SU-DHL-6 (cell line): ENCODE measurements around the gene AFF3.

Experiments
- H2AFZ ChIP-seq: fragments of 200-600 bp; sonication (generic); 2 replicates; pipeline ENCODE4 v1.6.1; 2014; ENCODE audit warnings: low read depth, mild to moderate bottlenecking, moderate library complexity, mixed read lengths, antibody characterized with exemption, low read length; ENCODE audit not compliant: severe bottlenecking
- H3F3A ChIP-seq: fragments of 200-600 bp; shearing (Covaris generic); 2 replicates; pipeline ENCODE4 v1.6.0; 2016; ENCODE audit warnings: antibody characterized with exemption, mild to moderate bottlenecking; ENCODE audit not compliant: insufficient read depth
- H3K27ac ChIP-seq: fragments of 200-600 bp; sonication (generic); 2 replicates; pipeline ENCODE4 v1.5.1; 2016; ENCODE audit warnings: low read depth, mild to moderate bottlenecking, low read length, moderate library complexity, mixed read lengths
- H3K27me3 ChIP-seq: fragments of 200-600 bp; sonication (generic), shearing (Covaris generic); 2 replicates; pipeline ENCODE4 v1.6.0; 2014; ENCODE audit warnings: mild to moderate bottlenecking, low read length
- H3K36me3 ChIP-seq: fragments of 200-600 bp; sonication (generic); 2 replicates; pipeline ENCODE4 v1.6.1; 2014; ENCODE audit warnings: mild to moderate bottlenecking, low read length, mixed read lengths
- H3K4me2 ChIP-seq: fragments of 300-600, 200-600 bp; shearing (Covaris generic), sonication (generic); 2 replicates; pipeline ENCODE4 v1.6.0; 2014; ENCODE audit warnings: low read length, low read depth, mild to moderate bottlenecking; ENCODE audit not compliant: poor library complexity, severe bottlenecking
- H3K4me3 ChIP-seq: fragments of 200-600 bp; sonication (generic); 2 replicates; pipeline ENCODE4 v1.5.1; 2014; ENCODE audit warnings: antibody characterized with exemption, low read length, mild to moderate bottlenecking, mixed read lengths; ENCODE audit not compliant: insufficient read depth, poor library complexity, severe bottlenecking
- H3K79me2 ChIP-seq: fragments of 200-600 bp; sonication (generic); 2 replicates; pipeline ENCODE4 v1.6.1; 2014; ENCODE audit warnings: mild to moderate bottlenecking, low read length, moderate library complexity; ENCODE audit not compliant: insufficient read depth
- H3K9ac ChIP-seq: fragments of 200-600 bp; sonication (generic); 2 replicates; pipeline ENCODE4 v1.7.0; 2014; ENCODE audit warnings: mild to moderate bottlenecking, low read length
- H3K9me2 ChIP-seq: fragments of 200-600 bp; sonication (generic); replicated peaks from 2 replicates; pipeline ENCODE4 v1.6.1; 2014; ENCODE audit warnings: low read length; ENCODE audit not compliant: insufficient read depth
- H3K9me3 ChIP-seq: fragments of 200-600 bp; sonication (generic); 2 replicates; pipeline ENCODE4 v1.6.1; 2014; ENCODE audit warnings: low read length, mixed read lengths; ENCODE audit not compliant: insufficient read depth
- H4K20me1 ChIP-seq: fragments of 200-600 bp; sonication (generic); 2 replicates; pipeline ENCODE4 v1.6.1; 2014; ENCODE audit warnings: low read depth, mild to moderate bottlenecking, antibody characterized with exemption, low read length, moderate library complexity, mixed read lengths
- CTCF ChIP-seq: fragments of 200-600 bp; sonication (generic); IDR thresholded peaks from one replicate; pipeline ENCODE4 v1.5.1; 2017; ENCODE audit warnings: antibody characterized with exemption, mild to moderate bottlenecking, low read length, moderate library complexity; ENCODE audit not compliant: insufficient read depth, poor library complexity, severe bottlenecking
- EZH2phosphoT487 ChIP-seq: fragments of 200-600 bp; sonication (generic), shearing (Covaris generic); conservative IDR thresholded peaks from 2 replicates; pipeline ENCODE4 v1.6.1; 2018; ENCODE audit warnings: mild to moderate bottlenecking, antibody characterized with exemption, low read length, moderate library complexity, mixed read lengths

Gene AFF3

GRCh38 chr2:99841749-99842148 lies 300.6 kb downstream of the AFF3 start:
- Histone ChIP-seq H3K27me3 (no peaks in the 10 kb centered on the region), H3K9me3 (no peaks in the 10 kb centered on the region), H3K4me3 (no peak overlapping the region), H3K79me2 (no peaks in the 10 kb centered on the region), H3K9ac (no peak overlapping the region), H4K20me1 (no peaks in the 10 kb centered on the region), H3K4me2 (no peak overlapping the region), H3K27ac (no peak overlapping the region), H3F3A (no peaks in the 10 kb centered on the region), H3K9me2 (no peaks in the 10 kb centered on the region), H2AFZ (no peak overlapping the region), H3K36me3 (no peaks in the 10 kb centered on the region)
- TF ChIP-seq EZH2phosphoT487 (no peak), CTCF (no peak)

GRCh38 chr2:99840831-99841230 lies 301.6 kb downstream of the AFF3 start:
- Histone ChIP-seq H3K27ac (no peak overlapping the region), H3K9me3 (no peaks in the 10 kb centered on the region), H3K4me3 (no peak overlapping the region), H3K36me3 (no peaks in the 10 kb centered on the region), H4K20me1 (no peaks in the 10 kb centered on the region), H3F3A (no peaks in the 10 kb centered on the region), H3K27me3 (no peaks in the 10 kb centered on the region), H3K79me2 (no peaks in the 10 kb centered on the region), H3K4me2 (no peak overlapping the region), H2AFZ (no peak overlapping the region), H3K9me2 (no peaks in the 10 kb centered on the region), H3K9ac (no peak overlapping the region)
- no peak for TF ChIP-seq CTCF
- no peak for TF ChIP-seq EZH2phosphoT487

- Histone ChIP-seq H3F3A (no peaks in the 10 kb centered on the region), H3K9me2 (no peaks in the 10 kb centered on the region), H2AFZ (no peak overlapping the region), H3K27ac (no peak overlapping the region), H3K4me3 (no peak overlapping the region), H3K79me2 (no peaks in the 10 kb centered on the region), H4K20me1 (no peaks in the 10 kb centered on the region), H3K9me3 (no peaks in the 10 kb centered on the region), H3K36me3 (no peaks in the 10 kb centered on the region), H3K9ac (no peak overlapping the region), H3K4me2 (no peak overlapping the region), H3K27me3 (no peaks in the 10 kb centered on the region)
- TF ChIP-seq CTCF (no peak), EZH2phosphoT487 (no peak)
Observed at GRCh38 chr2:99836690-99837605, 305.4 kb downstream of the AFF3 start.
